ENCODE results near the gene ENO3.

The ENO3 gene

DNA sequence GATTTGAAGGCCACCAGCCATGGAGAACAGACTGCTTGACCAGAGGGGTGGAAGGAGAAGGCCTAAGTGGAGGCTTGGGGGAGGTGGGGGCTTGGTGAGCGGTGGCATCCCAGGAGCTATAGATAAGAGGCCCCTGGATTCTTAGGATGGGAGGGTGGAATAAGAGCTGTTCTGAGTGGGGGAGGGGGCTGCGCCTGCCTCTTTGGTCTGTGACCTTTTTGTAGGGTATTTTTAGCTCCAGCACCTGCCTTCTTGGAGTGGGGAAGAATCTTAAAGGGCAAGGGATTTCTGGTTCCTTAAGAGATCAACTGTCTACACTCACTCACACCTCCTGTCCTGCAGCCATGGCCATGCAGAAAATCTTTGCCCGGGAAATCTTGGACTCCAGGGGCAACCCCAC is 567 bp downstream of the ENO3 start:
- DNase-seq = no peak

- no peak for DNase-seq
Observed at GRCh38 chr17:4953451-4953961, 2.6 kb downstream of the ENO3 start.

GRCh38 chr17:4955091-4955490 is 4.2 kb downstream of the ENO3 start:
- no peak for DNase-seq

DNA sequence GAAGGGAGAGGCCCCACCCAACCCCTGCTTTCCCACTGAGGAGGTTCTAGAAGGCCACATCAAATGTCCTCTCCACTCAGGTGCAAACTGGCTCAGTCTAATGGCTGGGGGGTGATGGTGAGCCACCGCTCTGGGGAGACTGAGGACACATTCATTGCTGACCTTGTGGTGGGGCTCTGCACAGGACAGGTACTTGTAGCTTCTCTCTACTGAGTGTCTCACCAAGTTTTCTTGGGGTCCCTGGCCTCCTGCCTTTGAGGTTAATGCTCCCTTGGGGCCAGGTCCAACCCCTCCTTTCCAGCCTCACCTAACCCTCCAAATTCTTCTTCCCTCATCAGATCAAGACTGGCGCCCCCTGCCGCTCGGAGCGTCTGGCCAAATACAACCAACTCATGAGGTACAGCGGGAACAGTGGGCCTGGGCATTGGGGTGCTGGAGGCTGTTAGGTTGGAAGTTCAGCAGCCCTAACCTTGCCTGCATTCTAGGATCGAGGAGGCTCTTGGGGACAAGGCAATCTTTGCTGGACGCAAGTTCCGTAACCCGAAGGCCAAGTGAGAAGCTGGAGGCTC is 5.7 kb downstream of the ENO3 start:
- DNase-seq = peak; percentile 40 to 61 (median 41)

GRCh38 chr17:4958102-4958501 is 7.2 kb downstream of the ENO3 start:
- DNase-seq = no peak

DNA sequence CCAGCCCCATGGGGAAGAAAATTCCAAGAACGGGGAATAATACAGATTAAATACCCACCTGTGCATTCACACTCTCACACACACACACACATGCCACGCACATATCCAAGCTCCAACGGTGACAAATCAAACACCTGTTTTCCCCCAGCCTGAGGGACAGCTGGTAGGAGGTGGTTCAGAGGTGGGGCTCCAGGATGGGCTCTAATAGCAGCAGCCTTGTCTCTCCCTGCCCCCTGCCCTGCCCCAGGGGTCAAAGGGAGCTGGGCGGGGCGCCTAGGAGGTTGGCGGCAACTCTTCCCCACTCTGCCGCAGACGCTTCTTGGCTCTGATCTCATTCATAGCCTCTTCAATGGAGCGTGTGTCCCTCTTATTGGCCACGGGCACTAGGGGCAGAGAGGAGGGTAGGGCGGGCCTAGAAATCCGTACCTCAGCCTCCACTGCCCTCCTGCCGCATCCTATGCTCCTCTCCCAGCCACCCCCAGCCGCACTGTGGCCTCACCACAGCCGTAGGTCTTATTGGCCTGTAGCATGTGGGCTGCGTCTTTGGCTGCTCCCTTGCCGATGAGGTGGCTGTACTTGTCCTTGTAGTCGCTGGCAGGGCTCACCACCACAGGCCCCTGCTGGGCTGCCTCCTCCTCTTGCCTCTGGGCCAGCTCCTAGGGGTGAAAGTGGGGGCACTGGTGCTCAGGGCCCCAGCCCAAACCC is 8.5 kb downstream of the ENO3 start:
- no peak for DNase-seq

DNA sequence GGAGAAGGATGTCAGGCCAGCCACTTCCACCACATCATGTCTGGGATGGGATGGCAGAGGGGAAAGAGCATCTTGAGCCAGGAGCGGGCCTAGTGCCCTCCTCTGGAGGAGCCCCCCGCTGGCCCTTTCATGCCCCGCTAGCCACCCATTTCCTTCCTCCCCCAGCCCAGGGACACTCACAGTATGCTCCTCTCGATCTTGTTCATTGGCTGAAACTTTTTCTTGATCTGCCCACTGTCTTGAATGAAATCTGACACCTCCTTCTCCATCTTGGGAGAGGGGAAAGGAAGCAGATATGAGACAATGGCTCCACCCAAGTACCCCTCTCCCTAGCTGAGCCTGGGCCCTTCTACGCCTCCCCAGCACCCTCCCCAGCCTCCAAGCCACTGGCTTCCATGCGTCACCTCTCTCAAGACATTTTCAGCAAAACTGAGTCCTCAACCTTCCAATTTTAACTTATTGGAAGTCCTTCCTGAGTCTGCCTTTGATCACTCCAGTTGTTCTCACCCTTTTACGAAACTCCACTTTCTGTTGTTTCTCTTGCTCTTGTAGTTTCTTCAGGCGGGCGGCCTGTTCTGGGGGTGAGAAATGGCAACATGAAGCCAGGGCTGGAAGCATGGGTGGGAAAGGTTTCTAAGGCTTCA is 9.5 kb downstream of the ENO3 start:
- DNase-seq = no peak

- DNase-seq = no peak
Observed at GRCh38 chr17:4965311-4965986, 14.5 kb downstream of the ENO3 start.

- DNase-seq = peak; percentile 97 to 99 (median 98)
Observed at GRCh38 chr17:4966844-4967538, 16.1 kb downstream of the ENO3 start.

DNA sequence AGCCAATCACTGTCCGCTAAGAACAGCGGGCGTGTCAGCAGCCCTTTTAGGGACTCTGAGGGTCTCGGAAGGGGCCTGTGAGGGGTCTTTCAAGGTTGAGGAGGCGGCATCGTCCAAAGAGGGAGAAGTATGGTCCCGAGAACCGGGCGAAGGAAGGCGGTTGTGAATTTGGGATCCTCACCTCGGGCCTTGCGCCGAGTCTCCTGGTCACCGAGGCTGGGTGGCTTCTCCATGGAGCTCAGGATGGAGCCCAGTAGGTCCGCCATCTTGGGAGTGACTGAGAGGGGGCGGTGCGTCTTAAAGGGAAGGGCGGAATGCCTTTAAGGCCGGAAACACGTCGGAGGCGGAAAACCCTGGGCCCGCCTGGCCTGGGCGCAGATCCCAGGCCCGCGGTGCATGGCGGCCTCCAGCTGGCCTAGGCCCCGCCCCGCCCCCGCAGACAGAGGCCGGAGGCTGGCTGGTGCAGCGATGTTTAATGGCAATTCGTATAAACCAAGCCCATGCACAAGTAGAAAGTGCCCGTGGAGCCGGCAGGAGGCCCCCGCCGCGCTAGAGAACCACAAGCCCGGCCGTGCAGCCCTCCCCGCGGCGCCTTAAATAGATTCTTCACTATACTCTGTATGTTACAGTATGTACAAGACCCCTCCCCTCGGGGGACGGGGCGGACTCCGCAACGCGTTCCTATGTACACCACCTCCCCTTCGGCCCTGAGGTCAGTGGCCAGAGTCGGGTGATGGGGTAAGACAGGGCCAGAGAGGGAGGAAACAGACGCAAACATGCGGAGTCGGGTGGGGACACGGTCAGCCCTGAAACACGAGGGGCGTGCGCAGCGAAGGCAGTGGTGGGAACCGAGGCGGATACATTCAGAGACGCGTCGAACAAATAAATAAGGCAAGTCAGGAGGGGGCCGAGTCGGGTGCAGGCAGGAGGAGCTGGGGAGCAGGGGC is 16.9 kb downstream of the ENO3 start, which contains the start of gene SPAG7:
Gene SPAG7, minus strand, starts transcription at position 279 of the 947 bp plus-strand sequence. Its CDS starts 13 bp downstream, at position 266.
- DNase-seq = peak; percentile 96 to 98 (median 98)

GRCh38 chr17:4968486-4969046 is 17.6 kb downstream of the ENO3 start:
- DNase-seq = peak in 2 of 3 donors; percentile 48 to 66

- DNase-seq = peak; percentile 68 to 84 (median 69)
Observed at GRCh38 chr17:4969047-4969550, 18.2 kb downstream of the ENO3 start.

DNA sequence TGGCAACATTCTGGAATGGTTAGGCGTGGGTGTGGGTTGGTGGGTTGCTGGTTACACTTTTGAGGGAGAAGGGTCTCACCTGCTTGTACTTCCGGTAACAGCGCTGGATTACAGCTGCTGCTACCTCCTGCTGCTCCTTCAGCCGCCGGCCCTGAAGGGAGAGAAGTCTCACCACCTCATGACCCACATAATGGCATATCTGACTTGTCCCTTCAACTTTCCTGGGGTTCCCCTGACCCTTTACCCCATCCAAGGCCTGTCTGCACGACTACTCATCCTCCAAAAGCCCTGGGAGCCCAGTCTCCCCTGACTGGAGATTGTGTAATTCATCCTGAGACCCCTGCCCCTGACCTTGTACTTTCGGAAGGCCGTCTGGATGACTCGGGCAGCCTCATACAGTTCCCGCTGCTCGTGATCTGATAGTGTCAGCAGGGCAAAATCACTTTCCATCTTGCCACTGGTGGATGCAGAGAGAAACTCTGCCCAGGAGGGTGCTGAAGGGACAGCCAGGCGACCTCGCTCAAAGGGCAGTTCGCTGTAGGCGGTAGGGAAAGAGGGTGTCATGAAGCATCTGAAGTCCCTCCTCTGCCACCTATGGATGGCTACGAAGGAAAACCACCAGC is 18.7 kb downstream of the ENO3 start:
- DNase-seq = peak; percentile 57 to 76 (median 68)

DNA sequence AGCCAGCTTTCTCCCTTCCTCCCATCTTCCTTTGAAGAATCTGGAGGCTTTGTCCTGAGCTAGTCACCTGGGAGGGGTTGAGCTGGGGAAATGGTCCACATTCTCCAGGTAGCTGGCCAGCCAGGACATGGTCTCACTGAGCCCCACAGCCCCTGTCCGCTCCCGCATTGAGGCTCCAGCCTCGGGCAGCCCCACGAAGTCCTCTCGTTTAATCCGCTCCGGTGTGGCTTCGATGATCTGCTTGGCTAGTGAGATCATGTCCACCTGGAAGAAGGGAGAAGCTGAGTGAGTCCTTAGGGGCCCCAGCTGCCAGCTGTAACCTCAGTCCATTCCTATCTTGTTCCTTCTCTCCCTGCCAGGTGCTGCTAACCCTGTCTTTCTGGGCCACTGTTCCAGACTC is 19.4 kb downstream of the ENO3 start:
- no peak for DNase-seq

DNA sequence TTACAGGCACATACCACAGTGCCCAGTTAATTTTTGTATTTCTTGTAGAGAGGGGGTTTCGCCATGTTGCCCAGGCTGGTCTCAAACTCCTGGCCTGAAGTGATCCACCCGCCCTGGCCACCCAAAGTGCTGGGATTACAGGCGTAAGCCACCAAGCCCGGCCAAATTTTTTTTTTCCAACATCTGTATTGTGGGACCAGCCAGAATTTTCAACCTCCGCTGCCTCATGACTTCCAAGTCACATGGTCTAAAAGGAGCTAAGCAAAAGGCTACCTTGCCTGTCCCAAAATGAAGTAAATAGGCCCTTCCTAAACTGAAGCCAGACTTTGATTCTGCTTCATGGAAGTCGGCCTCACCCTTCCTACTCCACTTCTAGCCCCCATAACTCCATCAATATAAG is 20.9 kb downstream of the ENO3 start:
- no peak for DNase-seq

DNA sequence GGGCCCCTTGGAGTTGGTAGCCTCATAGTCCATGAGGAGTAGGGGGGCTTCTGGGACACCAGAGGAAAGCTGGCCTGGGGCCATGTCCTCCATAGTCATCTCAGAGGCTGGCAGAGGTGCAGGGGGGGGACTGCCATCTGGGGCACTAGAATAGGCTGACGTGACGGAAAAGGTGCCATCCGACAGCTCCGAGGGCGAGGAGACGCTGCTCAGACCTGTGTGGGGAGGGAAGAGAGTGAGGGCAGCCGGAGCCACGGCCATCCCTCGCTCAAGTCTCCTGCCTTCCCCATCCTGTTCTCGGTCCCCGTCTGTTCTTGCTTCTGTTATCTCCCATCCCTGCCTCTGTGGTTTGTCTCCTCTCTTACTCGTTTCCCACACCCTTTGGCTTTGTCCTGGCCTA is 21.4 kb downstream of the ENO3 start:
- no peak for DNase-seq

- DNase-seq = no peak
Observed at GRCh38 chr17:4972752-4973151, 21.8 kb downstream of the ENO3 start.

- DNase-seq = peak in 2 of 3 donors; percentile 20 to 24
Observed at GRCh38 chr17:4973256-4974114, 22.6 kb downstream of the ENO3 start.

DNA sequence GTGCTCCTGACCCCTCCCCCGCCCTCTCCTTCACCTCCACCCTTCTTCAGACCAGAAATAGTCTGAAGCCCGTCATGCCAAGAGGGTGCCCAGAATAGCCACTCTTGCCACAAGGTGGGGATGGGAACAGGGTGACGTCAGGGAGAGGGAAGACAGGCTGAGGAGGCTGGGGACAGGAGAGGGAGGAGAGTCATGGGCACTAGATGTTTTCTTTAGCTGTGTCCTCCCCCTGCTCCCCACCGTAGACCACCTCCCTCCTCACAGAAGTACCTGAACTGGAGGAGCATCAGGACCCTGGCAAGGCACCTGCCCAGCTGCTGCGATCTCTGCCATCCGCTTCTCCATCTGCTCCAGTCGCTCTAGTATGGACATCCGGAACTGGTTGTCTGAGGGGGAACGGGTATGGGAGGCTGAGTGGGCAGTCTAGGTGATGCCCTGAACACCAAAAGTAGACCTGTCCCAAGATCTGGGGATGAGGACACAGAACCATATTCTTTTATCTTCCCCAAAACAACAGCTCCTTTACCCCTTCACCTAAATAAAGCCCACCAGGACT is 23.3 kb downstream of the ENO3 start:
- DNase-seq = no peak
